Peyer's patch (tissue), 4 donors: Measurements from ENCODE around the gene ANKS3.

Source experiments
- CTCF ChIP-seq, 6 experiments: fragments of 450-650 bp in 4 of 6; fragments of 200-600 bp in 2 of 6; sonication (generic) in 1 of 6; IDR thresholded peaks; one replicate each; pipeline ENCODE4 v1.5.1; 2017 to 2019; ENCODE audit warnings: antibody characterized with exemption in 6 of 6, mild to moderate bottlenecking in 3 of 6, moderate library complexity in 1 of 6
- POLR2A ChIP-seq, 2 donors: fragments of 450-650 bp; IDR thresholded peaks; one replicate each; pipeline ENCODE4 v1.5.1; 2017; ENCODE audit warnings: antibody characterized with exemption in 2 of 2, mild to moderate bottlenecking in 2 of 2, moderate library complexity in 2 of 2

- TF ChIP-seq CTCF (IDR thresholded peaks at IDR 0.05) (no peak), POLR2A (IDR thresholded peaks at IDR 0.05) (no peak)
Observed at GRCh38 chr16:4660454-4661007, 73.5 kb downstream of the ANKS3 start.
